OCI-LY3 (cell line): ENCODE measurements around the gene ATP8B3.
A peak's percentile ranks its signal among the peaks of the same experiment; 100 is the strongest.

ENCODE experiments used
- H2AFZ ChIP-seq: fragments of 200-600, 300-600 bp; shearing (Covaris generic); 2 replicates; pipeline ENCODE4 v1.6.0; 2014; ENCODE audit warnings: antibody characterized with exemption, low read depth, low read length
- H3K27ac ChIP-seq: fragments of 200-600, 300-600 bp; sonication (generic); 2 replicates; pipeline ENCODE4 v1.5.1; 2014; ENCODE audit warnings: mild to moderate bottlenecking, low read length, moderate library complexity, mixed read lengths
- H3K27me3 ChIP-seq: fragments of 200-600, 300-600 bp; sonication (generic); 2 replicates; pipeline ENCODE4 v1.6.1; 2014; ENCODE audit warnings: low read depth, low read length, mixed read lengths
- H3K36me3 ChIP-seq: fragments of 200-600, 300-600 bp; sonication (generic); replicated peaks from 2 replicates; pipeline ENCODE3; 2014; ENCODE audit warnings: low read depth, low read length, mixed read lengths
- H3K4me1 ChIP-seq: fragments of 300-600, 200-600 bp; sonication (generic); 2 replicates; pipeline ENCODE4 v1.6.1; 2014; ENCODE audit warnings: low read length, mixed read lengths
- H3K4me2 ChIP-seq: fragments of 200-600, 300-600 bp; sonication (generic); 2 replicates; pipeline ENCODE4 v1.6.1; 2014; ENCODE audit warnings: low read length, mixed read lengths
- H3K4me3 ChIP-seq: fragments of 300-600, 200-600 bp; sonication (generic); 2 replicates; pipeline ENCODE4 v1.5.1; 2014; ENCODE audit warnings: antibody characterized with exemption, mild to moderate bottlenecking, low read length, moderate library complexity
- H3K79me2 ChIP-seq: fragments of 300-600, 200-600 bp; shearing (Covaris generic); 2 replicates; pipeline ENCODE4 v1.6.1; 2014; ENCODE audit warnings: mild to moderate bottlenecking, low read length, mixed read lengths
- H3K9ac ChIP-seq: fragments of 300-600, 200-600 bp; shearing (Covaris generic); 2 replicates; pipeline ENCODE4 v1.6.0; 2014; ENCODE audit warnings: mild to moderate bottlenecking, low read length, moderate library complexity
- H3K9me3 ChIP-seq: fragments of 200-600, 300-600 bp; shearing (Covaris generic); 2 replicates; pipeline ENCODE4 v1.6.1; 2014; ENCODE audit warnings: low read length, mixed read lengths; ENCODE audit not compliant: insufficient read depth
- H4K20me1 ChIP-seq: fragments of 200-600, 300-600 bp; sonication (generic); 2 replicates; pipeline ENCODE4 v1.6.1; 2016; ENCODE audit warnings: low read length, mixed read lengths; ENCODE audit not compliant: insufficient read depth
- CTCF ChIP-seq: fragments of 200-600, 300-600 bp; sonication (generic); IDR thresholded peaks from 2 replicates; pipeline ENCODE4 v1.5.1; 2014; ENCODE audit warnings: antibody characterized with exemption, low read length, low read depth
- EZH2phosphoT487 ChIP-seq: fragments of 200-600 bp; shearing (Covaris generic); IDR thresholded peaks from 2 replicates; pipeline ENCODE4 v1.6.1; 2018; ENCODE audit warnings: antibody characterized with exemption, mixed run types, low read depth

Gene ATP8B3

GRCh38 chr19:1811472-1811894, 593 bp downstream of the ATP8B3 start:
- Histone ChIP-seq H3K4me1 (peaks cover 12% of the 10 kb centered on the region), H3K27ac (no peak overlapping the region), H3K4me2 (peak overlapping the region; percentile 95), H3K9ac (peak overlapping the region; percentile 78), H3K36me3 (peaks cover 10% of the 10 kb centered on the region), H3K27me3 (0 out of 2 replicates have a peak, but pooled peaks cover 5% of the 10 kb centered on the region), H2AFZ (peak overlapping the region; percentile 73; the same call in 1 of the 2 replicates), H3K79me2 (no peaks in the 10 kb centered on the region), H3K4me3 (peak overlapping the region; percentile 76), H3K9me3 (no peaks in the 10 kb centered on the region), H4K20me1 (no peaks in the 10 kb centered on the region)
- TF ChIP-seq EZH2phosphoT487 (no peak), CTCF (no peak)

DNA sequence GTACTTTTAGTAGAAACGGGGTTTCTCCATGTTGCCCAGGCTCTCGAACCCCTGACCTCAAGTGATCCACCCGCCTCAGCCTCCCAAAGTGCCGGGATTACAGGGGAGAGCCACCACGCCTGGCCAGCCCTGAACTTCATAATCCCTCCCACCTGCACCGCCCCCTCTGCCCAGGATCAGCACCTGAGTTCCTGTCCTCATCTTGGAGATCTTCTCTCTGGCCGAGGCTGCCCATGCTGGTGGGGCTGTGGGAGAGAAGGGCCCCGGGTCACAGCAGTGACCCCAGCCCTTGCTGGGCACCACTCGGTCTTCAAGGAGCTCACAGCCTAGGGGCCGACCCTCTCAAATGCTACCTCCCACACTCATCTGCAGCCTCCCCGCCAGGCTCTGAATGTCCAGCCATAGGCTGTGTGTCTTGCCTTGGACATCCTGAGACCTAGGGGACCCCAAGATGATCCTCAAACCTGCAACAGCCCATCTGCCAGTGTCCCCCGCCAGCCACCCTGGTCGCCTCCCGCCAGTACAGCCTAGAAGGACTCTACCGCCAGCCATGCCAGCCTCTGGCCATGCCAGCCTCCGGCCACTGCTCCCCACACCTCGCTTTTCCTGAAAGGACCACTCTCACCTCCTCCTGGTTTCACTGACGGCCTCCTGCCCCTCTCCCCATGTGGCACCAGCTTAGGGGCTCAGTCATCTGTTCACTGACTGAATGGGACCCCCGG, 1.5 kb downstream of the ATP8B3 start:
- no peak overlapping the region for H3K27ac ChIP-seq
- peak overlapping the region; percentile 76; the same call in 1 of the 2 replicates for H3K4me3 ChIP-seq
- H3K36me3 ChIP-seq = peaks cover 7% of the 10 kb centered on the region
- peaks cover 12% of the 10 kb centered on the region for H3K4me1 ChIP-seq
- H3K9ac ChIP-seq = no peak overlapping the region
- H2AFZ ChIP-seq = no peak overlapping the region
- H3K79me2 ChIP-seq = no peaks in the 10 kb centered on the region
- H4K20me1 ChIP-seq = no peaks in the 10 kb centered on the region
- H3K9me3 ChIP-seq = no peaks in the 10 kb centered on the region
- TF ChIP-seq CTCF (no peak), EZH2phosphoT487 (no peak)
- H3K4me2 ChIP-seq = 0 out of 2 replicates have a peak overlapping the region, but pooled peaks have one; percentile 95
- H3K27me3 ChIP-seq = 0 out of 2 replicates have a peak, but pooled peaks cover 5% of the 10 kb centered on the region

GRCh38 chr19:1809678-1810077, 2.4 kb downstream of the ATP8B3 start:
- H3K4me3 ChIP-seq = no peak overlapping the region
- H2AFZ ChIP-seq = no peak overlapping the region
- H3K36me3 ChIP-seq = peaks cover 2% of the 10 kb centered on the region
- no peaks in the 10 kb centered on the region for H3K9me3 ChIP-seq
- H3K9ac ChIP-seq = no peak overlapping the region
- H3K4me2 ChIP-seq = no peak overlapping the region
- no peak overlapping the region for H3K27ac ChIP-seq
- no peaks in the 10 kb centered on the region for H3K79me2 ChIP-seq
- TF ChIP-seq CTCF (no peak), EZH2phosphoT487 (no peak)
- 0 out of 2 replicates have a peak, but pooled peaks cover 5% of the 10 kb centered on the region for H3K27me3 ChIP-seq
- no peaks in the 10 kb centered on the region for H4K20me1 ChIP-seq
- peaks cover 12% of the 10 kb centered on the region for H3K4me1 ChIP-seq

- no peaks in the 10 kb centered on the region for H4K20me1 ChIP-seq
- peaks cover 11% of the 10 kb centered on the region for H3K4me1 ChIP-seq
- H3K4me3 ChIP-seq = no peak overlapping the region
- no peak overlapping the region for H3K9ac ChIP-seq
- H3K79me2 ChIP-seq = no peaks in the 10 kb centered on the region
- H3K9me3 ChIP-seq = no peaks in the 10 kb centered on the region
- no peak overlapping the region for H3K27ac ChIP-seq
- no peaks in the 10 kb centered on the region for H3K36me3 ChIP-seq
- H2AFZ ChIP-seq = no peak overlapping the region
- H3K4me2 ChIP-seq = no peak overlapping the region
- 0 out of 2 replicates have a peak, but pooled peaks cover 5% of the 10 kb centered on the region for H3K27me3 ChIP-seq
- TF ChIP-seq EZH2phosphoT487 = no peak
- TF ChIP-seq CTCF = no peak
These were observed 3.7 kb downstream of the ATP8B3 start for GRCh38 chr19:1808395-1808731.
